ENCODE data around the gene EVI5L. TPM values are rescaled to one million over a fixed set of nuclear protein-coding genes. Genes with fewer than 3 reads are reported as not detected.
A peak's percentile ranks its signal among the peaks of the same experiment; 100 is the strongest.

Gene EVI5L
- total and polyA plus RNA-seq, 2 of the 8 experiments (the other 6 are each of a cell fraction or from before 2014, with no cell fraction given), result 7.2 to 11.0 TPM

- H4K5ac ChIP-seq (ENCODE audit: insufficient read length, low read depth, low read length), result no peak overlapping the region
- no peak overlapping the region for H2BK20ac ChIP-seq (ENCODE audit: low read length)
- peaks cover 5% of the 10 kb centered on the region; the same call in 1 of the 2 replicates for H3K23me2 ChIP-seq (ENCODE audit: low read depth, low read length)
- no peak overlapping the region for H2BK120ac ChIP-seq (replicated peaks; ENCODE audit: low read depth, low read length)
- no peak overlapping the region for H2BK12ac ChIP-seq (ENCODE audit: low read depth, low read length)
- 83% methylated on average over 8 of the region's 8 CpGs; no CpG with 5 or more reads in 1 of the 2 experiments for WGBS, 2 experiments (ENCODE audit: extremely low coverage in 1 of 2, insufficient coverage in 1 of 2, insufficient read length in 1 of 2, insufficient replicate concordance in 2 of 2, low coverage in 1 of 2, low lambda C conversion rate in 2 of 2, missing lambda C conversion rate in 1 of 2)
- peaks cover 0 to 7% (median 5%) of the 10 kb centered on the region in 4 experiments; a peak in 4 of 7 replicates for H3K4me1 ChIP-seq (replicated peaks in 1 of 4; ENCODE audit: control insufficient read depth in 3 of 4, insufficient read depth in 4 of 4, low read length in 3 of 4)
- H3K79me2 ChIP-seq (ENCODE audit: control insufficient read depth in 1 of 2, insufficient read depth in 2 of 2, low read length in 2 of 2), result no peaks in the 10 kb centered on the region
- no peak overlapping the region for H4K91ac ChIP-seq (replicated peaks; ENCODE audit: insufficient read length, low read length)
- no peak overlapping the region for H3K56ac ChIP-seq (replicated peaks; ENCODE audit: insufficient read length, low read depth, low read length)
- no peak for TF ChIP-seq BRCA1 (IDR thresholded peaks at IDR 0.05; ENCODE audit: low read depth, low read length)
- no peak for TF ChIP-seq JUN (IDR thresholded peaks at IDR 0.05; ENCODE audit: low read depth, low read length)
- no peak for TF ChIP-seq SIN3A (conservative IDR thresholded peaks at IDR 0.05 in 1 of 2, IDR thresholded peaks at IDR 0.05 in 1 of 2; ENCODE audit: low read depth in 1 of 2, low read length in 2 of 2)
- TF ChIP-seq TBP (IDR thresholded peaks at IDR 0.05; ENCODE audit: low read depth, low read length), result no peak
- no peak for TF ChIP-seq POLR2A (IDR thresholded peaks at IDR 0.05; ENCODE audit: control extremely low read depth in 1 of 2, low read depth in 2 of 2, low read length in 2 of 2)
- TF ChIP-seq KDM4A (IDR thresholded peaks at IDR 0.05; ENCODE audit: low read depth, low read length, severe bottlenecking), result peak; percentile 4
- no peak for TF ChIP-seq RXRA (IDR thresholded peaks at IDR 0.05; ENCODE audit: insufficient read depth, low read depth, low read length)
- TF ChIP-seq PHF8 (conservative IDR thresholded peaks at IDR 0.05; ENCODE audit: low read depth, low read length), result no peak
- no peaks in the 10 kb centered on the region for H4K20me1 ChIP-seq (replicated peaks in 1 of 2; ENCODE audit: control insufficient read depth in 1 of 2, insufficient read depth in 2 of 2, low read length in 2 of 2)
- H3K18ac ChIP-seq (ENCODE audit: extremely low read depth, low read length), result no peak overlapping the region
- no peak overlapping the region for H2AK5ac ChIP-seq (ENCODE audit: low read depth, low read length)
- no peak for FAIRE-seq
- peak overlapping the region; percentile 51 to 69 (median 57) for H3K4me3 ChIP-seq (ENCODE audit: extremely low read depth in 1 of 4, insufficient read depth in 2 of 4, low read depth in 3 of 4, low read length in 4 of 4)
- no peak overlapping the region for H3K23ac ChIP-seq (ENCODE audit: insufficient read length)
- peak overlapping the region; percentile 55 to 73 for H3K4me2 ChIP-seq (ENCODE audit: insufficient read depth in 1 of 2, low read depth in 2 of 2, low read length in 2 of 2)
- H2BK15ac ChIP-seq (ENCODE audit: low read length), result no peak overlapping the region
- no peak overlapping the region for H3K27ac ChIP-seq (ENCODE audit: low read depth, low read length)
- no peak overlapping the region for H3K4ac ChIP-seq (replicated peaks; ENCODE audit: insufficient read length, low read depth, low read length)
- H2BK5ac ChIP-seq (ENCODE audit: low read depth, low read length), result peak overlapping the region; percentile 16; the same call in 1 of the 2 replicates
- peaks cover 0 to 4% (median 3%) of the 10 kb centered on the region in 4 experiments; a peak in 4 of 7 replicates for H3K27me3 ChIP-seq (replicated peaks in 1 of 4; ENCODE audit: control insufficient read depth in 3 of 4, extremely low read depth in 1 of 4, insufficient read depth in 3 of 4, low read length in 3 of 4)
- H4K8ac ChIP-seq (ENCODE audit: extremely low read depth, insufficient read depth, low read length), result no peak overlapping the region
- H3K9ac ChIP-seq (replicated peaks in 1 of 4; ENCODE audit: extremely low read depth in 1 of 4, low read depth in 3 of 4, low read length in 3 of 4), result no peak overlapping the region
- ChIA-PET CTCF (ENCODE audit: partially characterized antibody) (interaction anchor here (1.2 to 3.2 kb wide), 4 partner anchors 11 to 310 kb away, joined by 3 to 21 read pairs (median 4); partner anchors contain the start of gene MAP2K7), POLR2A (ENCODE audit: partially characterized antibody) (interaction anchor here (0.7 to 1.9 kb wide), 7 partner anchors 8 to 39 kb away, joined by 3 to 9 read pairs (median 4); partner anchors contain the start of gene PRR36)
- H3K9me3 ChIP-seq (ENCODE audit: insufficient read depth in 2 of 2, low read depth in 1 of 2, low read length in 1 of 2), result no peaks in the 10 kb centered on the region
- no peak overlapping the region for H3K14ac ChIP-seq (ENCODE audit: insufficient read length)
- no peak overlapping the region for H2AFZ ChIP-seq (ENCODE audit: low read length)
- DNase-seq (ENCODE audit: low read depth in 1 of 2, low spot score in 2 of 2), result no peak
- H3K79me1 ChIP-seq (ENCODE audit: low read depth, low read length), result no peaks in the 10 kb centered on the region
- H3K36me3 ChIP-seq (ENCODE audit: control insufficient read depth in 2 of 4, insufficient read depth in 4 of 4, low read length in 3 of 4), result no peaks in the 10 kb centered on the region
These were observed 58.8 kb downstream of the EVI5L start for GRCh38 chr19:7888826-7889217.
